GM23338 (cell line): Measurements from ENCODE around the gene KRT78. TPM values are rescaled to one million over a fixed set of nuclear protein-coding genes. Genes with fewer than 3 reads are reported as not detected.

Source experiments
- ATAC-seq: fragments of 200-7000 bp; cut with Tn5 transposase; 3 replicates; pipeline ENCODE4 v1.9.1; 2020
- DNase-seq: peaks from one replicate; pipeline ENCODE4 v3.0.0-alpha.2; 2015; ENCODE audit warnings: low spot score
- H2AFZ ChIP-seq: fragments of 200-600 bp; sonication (generic); 2 replicates; pipeline ENCODE4 v1.8.0; 2016; ENCODE audit warnings: antibody characterized with exemption, mild to moderate bottlenecking, moderate library complexity
- H3F3A ChIP-seq: fragments of 200-600 bp; sonication (generic); replicated peaks from 2 replicates; pipeline ENCODE4 v1.8.0; 2017; ENCODE audit warnings: antibody characterized with exemption, mixed run types, low read depth
- H3K27ac ChIP-seq: fragments of 200-600 bp; sonication (generic); 2 replicates; pipeline ENCODE4 v1.6.1; 2016; ENCODE audit warnings: low read depth
- H3K27me3 ChIP-seq: fragments of 200-600 bp; sonication (generic); 2 replicates; pipeline ENCODE4 v1.8.0; 2016; ENCODE audit warnings: mild to moderate bottlenecking, mixed run types, moderate library complexity; ENCODE audit not compliant: insufficient read depth
- H3K36me3 ChIP-seq: fragments of 200-600 bp; sonication (generic); 2 replicates; pipeline ENCODE4 v1.8.0; 2016; ENCODE audit warnings: mild to moderate bottlenecking; ENCODE audit not compliant: insufficient read depth
- H3K4me1 ChIP-seq: fragments of 200-600 bp; sonication (generic); 2 replicates; pipeline ENCODE4 v1.8.0; 2016; ENCODE audit warnings: mild to moderate bottlenecking, moderate library complexity; ENCODE audit not compliant: insufficient read depth
- H3K4me2 ChIP-seq: fragments of 200-600 bp; sonication (generic); 2 replicates; pipeline ENCODE4 v1.7.1; 2017; ENCODE audit warnings: mixed run types
- H3K4me3 ChIP-seq: fragments of 200-600 bp; sonication (generic); 2 replicates; pipeline ENCODE4 v1.6.1; 2016; ENCODE audit warnings: mixed run types
- H3K79me2 ChIP-seq: fragments of 200-600 bp; sonication (generic); replicated peaks from 2 replicates; pipeline ENCODE4 v1.8.0; 2017; ENCODE audit warnings: mild to moderate bottlenecking; ENCODE audit not compliant: insufficient read depth
- H3K9me2 ChIP-seq: fragments of 200-600 bp; sonication (generic); 2 replicates; pipeline ENCODE4 v1.8.0; 2017; ENCODE audit not compliant: insufficient read depth
- H4K20me1 ChIP-seq: fragments of 200-600 bp; sonication (generic); replicated peaks from 2 replicates; pipeline ENCODE4 v1.8.0; 2017; ENCODE audit warnings: mild to moderate bottlenecking; ENCODE audit not compliant: insufficient read depth
- H3K27ac Mint-ChIP-seq: 2 replicates; pipeline ENCODE4 v1.8.0; 2020; ENCODE audit warnings: inconsistent platforms, mild to moderate bottlenecking, moderate library complexity, mixed read lengths
- H3K27me3 Mint-ChIP-seq: 3 replicates; pipeline ENCODE4 v1.8.0; 2022; ENCODE audit warnings: low read depth, mild to moderate bottlenecking, moderate library complexity, mixed read lengths, inconsistent platforms; ENCODE audit not compliant: insufficient read depth, poor library complexity
- H3K36me3 Mint-ChIP-seq: 3 replicates; pipeline ENCODE4 v1.8.0; 2021; ENCODE audit warnings: low read depth, mild to moderate bottlenecking, inconsistent platforms, moderate library complexity, mixed read lengths
- H3K4me1 Mint-ChIP-seq: 3 replicates; pipeline ENCODE4 v1.8.0; 2020; ENCODE audit warnings: mild to moderate bottlenecking, inconsistent platforms, mixed read lengths
- H3K4me3 Mint-ChIP-seq: 3 replicates; pipeline ENCODE4 v1.8.0; 2021; ENCODE audit warnings: moderate library complexity, mild to moderate bottlenecking, inconsistent platforms, mixed read lengths
- H3K9me3 Mint-ChIP-seq: 3 replicates; pipeline ENCODE4 v1.8.0; 2020; ENCODE audit warnings: moderate library complexity, mild to moderate bottlenecking, inconsistent platforms, mixed read lengths
- CTCF ChIP-seq, 2 experiments: fragments of 200-600 bp in 1 of 2; sonication (generic) in 1 of 2; conservative IDR thresholded peaks; 2 replicates each; pipeline versions ENCODE4 v1.5.1 to v1.6.1; 2016 to 2017; ENCODE audit warnings: antibody characterized with exemption in 2 of 2, low read depth in 2 of 2, mild to moderate bottlenecking in 2 of 2, moderate library complexity in 1 of 2
- EZH2phosphoT487 ChIP-seq: fragments of 200-600 bp; sonication (generic); IDR thresholded peaks from one replicate; pipeline ENCODE4 v1.8.1; 2018; ENCODE audit warnings: antibody characterized with exemption; ENCODE audit not compliant: unreplicated experiment
- JUNB ChIP-seq: IDR thresholded peaks from one replicate; pipeline ENCODE4 v1.6.1; 2016; ENCODE audit warnings: antibody characterized with exemption; ENCODE audit not compliant: unreplicated experiment
- POLR2AphosphoS5 ChIP-seq: IDR thresholded peaks from 2 replicates; pipeline ENCODE4 v1.6.1; 2016; ENCODE audit warnings: antibody characterized with exemption, low read depth
- ZNF114 ChIP-seq: fragments of 250-450 bp; sonication (Bioruptor Pico); IDR thresholded peaks from 2 replicates; pipeline ENCODE4 v1.5.0; 2020; ENCODE audit warnings: mild to moderate bottlenecking, moderate library complexity
- ZNF462 ChIP-seq: fragments of 250-450 bp; sonication (Bioruptor Pico); IDR thresholded peaks from 2 replicates; pipeline ENCODE4 v1.5.0; 2020; ENCODE audit warnings: mild to moderate bottlenecking, moderate library complexity
- polyA plus RNA-seq: library from polyadenylated mRNA; unstranded; fragments of >200 nt; fragmentation: Nextera tagmentation; extraction: Ambion mirVana; gene quantifications from 2 replicates; pipeline ENCODE4 v1.2.1, GENCODE V29; 2016
- total RNA-seq: library from RNA; depleted of rRNA; stranded (reverse); fragments of >200 nt; shearing (Covaris generic); gene quantifications from 2 replicates; pipeline ENCODE4 v1.2.3, GENCODE V29; 2014

Gene KRT78
- total and polyA plus RNA-seq, 2 experiments from 2014 or later: not detected

GRCh38 chr12:52791271-52792184 lies 57.3 kb downstream of the KRT78 start:
- Mint-ChIP-seq H3K27ac (no peak overlapping the region), H3K27me3 (peaks cover 13% of the 10 kb centered on the region), H3K4me3 (no peak overlapping the region), H3K4me1 (peaks cover 5% of the 10 kb centered on the region), H3K9me3 (no peaks in the 10 kb centered on the region), H3K36me3 (no peaks in the 10 kb centered on the region)
- H3K9me2 ChIP-seq: peaks cover 7% of the 10 kb centered on the region
- no peaks in the 10 kb centered on the region for H3F3A ChIP-seq
- H3K79me2 ChIP-seq: no peaks in the 10 kb centered on the region
- DNase-seq: no peak
- no peak overlapping the region for H3K4me3 ChIP-seq
- no peak overlapping the region for H2AFZ ChIP-seq
- no peak for ATAC-seq
- no peaks in the 10 kb centered on the region for H3K4me1 ChIP-seq
- H3K27me3 ChIP-seq: no peaks in the 10 kb centered on the region
- H3K4me2 ChIP-seq: no peak overlapping the region
- no peaks in the 10 kb centered on the region for H3K36me3 ChIP-seq
- TF ChIP-seq JUNB: no peak
- no peaks in the 10 kb centered on the region for H4K20me1 ChIP-seq
- H3K27ac ChIP-seq: no peak overlapping the region

- Histone ChIP-seq H3K36me3 (no peaks in the 10 kb centered on the region), H3K4me3 (no peak overlapping the region), H3K4me2 (no peak overlapping the region), H3K9me2 (peaks cover 7% of the 10 kb centered on the region), H3K79me2 (no peaks in the 10 kb centered on the region), H3K4me1 (no peaks in the 10 kb centered on the region), H3F3A (no peaks in the 10 kb centered on the region), H4K20me1 (no peaks in the 10 kb centered on the region), H3K27me3 (no peaks in the 10 kb centered on the region), H3K27ac (no peak overlapping the region), H2AFZ (peak overlapping the region; percentile 72; the same call in 1 of the 2 replicates)
- Mint-ChIP-seq H3K4me3 (peak overlapping the region; percentile 52), H3K27ac (no peak overlapping the region), H3K36me3 (no peaks in the 10 kb centered on the region), H3K27me3 (peaks cover 13% of the 10 kb centered on the region), H3K4me1 (peaks cover 5% of the 10 kb centered on the region), H3K9me3 (no peaks in the 10 kb centered on the region)
- TF ChIP-seq POLR2AphosphoS5: no peak
- no peak for TF ChIP-seq ZNF462
- no peak for TF ChIP-seq JUNB
- TF ChIP-seq EZH2phosphoT487: no peak
- TF ChIP-seq ZNF114 (CRISPR knock-in tag): no peak
- TF ChIP-seq CTCF (conservative IDR thresholded peaks at IDR 0.05; ENCODE audit: low read depth in 2 of 2): peak in 1 of 2 experiments; percentile 30; a peak in 1 of 4 replicates
- DNase-seq (no peak), ATAC-seq (no peak)
Observed at GRCh38 chr12:52790427-52791270, 58.1 kb downstream of the KRT78 start.
